K562 (cell line): Measurements from ENCODE around the gene GNG3. TPM values are rescaled to one million over a fixed set of nuclear protein-coding genes. Genes with fewer than 3 reads are reported as not detected.
A peak's percentile ranks its signal among the peaks of the same experiment; 100 is the strongest.

Experiments used
- ATAC-seq: fragments of 200-7000 bp; cut with Tn5 transposase; 3 replicates; pipeline ENCODE4 v1.9.1; 2020; ENCODE audit warnings: moderate library complexity
- BruUV-seq: library from RNA; stranded (reverse); fragments of 400-500 nt; replicated peaks from 2 replicates; lab custom pipeline; 2021; lab: Mats Ljungman, UMichigan
- CTCF ChIA-PET: fragments of 300-600 bp; formaldehyde crosslinking; extraction: SDS; loops from one replicate; lab custom pipeline; 2021; ENCODE audit warnings: low intra/inter-chr PET ratio; lab: Yijun Ruan, JAX
- POLR2A ChIA-PET: fragments of 300-600, 350-650 bp; sonication (Branson Sonifier 250); formaldehyde crosslinking; extraction: SDS; loops from one replicate; lab custom pipeline; 2021; ENCODE audit warnings: antibody characterized with exemption, inconsistent platforms; lab: Yijun Ruan, JAX
- DNase-seq, 4 experiments: peaks; one replicate each; pipeline versions ENCODE4 v3.0.0 to v3.0.0-alpha.2; 2011 to 2018; ENCODE audit warnings: low spot score in 3 of 4, mixed read lengths in 3 of 4; ENCODE audit errors: extremely low read depth in 1 of 4
- FAIRE-seq: peaks from 2 replicates; lab custom pipeline; 2011; peaks lifted over from hg19 to GRCh38; lab: Jason Lieb, UNC
- H2AFZ ChIP-seq: 2 replicates; pipeline ENCODE4 v1.6.0; 2011; ENCODE audit warnings: low read depth, low read length, control low read depth, inconsistent platforms
- H3K27ac ChIP-seq: fragments of 200-600 bp; 3 replicates; pipeline ENCODE4 v1.8.0; 2011; ENCODE audit warnings: low read depth, mild to moderate bottlenecking, control low read depth, inconsistent platforms, low read length, moderate library complexity, mixed read lengths; ENCODE audit errors: extremely low read depth
- H3K27me3 ChIP-seq, 2 experiments: fragments of 300-600 bp in 1 of 2; 2 replicates in 1 of 2; 3 replicates in 1 of 2; pipeline versions ENCODE4 v1.6.0 to v1.8.0; 2011; ENCODE audit warnings: inconsistent platforms in 2 of 2, low read length in 2 of 2, mild to moderate bottlenecking in 1 of 2, mixed read lengths in 1 of 2, moderate library complexity in 1 of 2; ENCODE audit not compliant: control insufficient read depth in 2 of 2, insufficient read depth in 2 of 2
- H3K36me3 ChIP-seq: fragments of 300-600 bp; 3 replicates; pipeline ENCODE4 v1.8.0; 2011; ENCODE audit warnings: mild to moderate bottlenecking, low read length, inconsistent platforms; ENCODE audit not compliant: control insufficient read depth, insufficient read depth
- H3K4me1 ChIP-seq, 2 experiments: fragments of 200-600 bp in 1 of 2; replicated peaks in 1 of 2; 2 replicates in 1 of 2; 3 replicates in 1 of 2; pipeline versions ENCODE4 v1.5.1 to v1.8.0; 2011; ENCODE audit warnings: inconsistent platforms in 2 of 2, low read length in 2 of 2, mild to moderate bottlenecking in 1 of 2, mixed read lengths in 1 of 2, moderate library complexity in 1 of 2; ENCODE audit not compliant: control insufficient read depth in 2 of 2, insufficient read depth in 2 of 2
- H3K4me2 ChIP-seq: 2 replicates; pipeline ENCODE4 v1.6.1; 2011; ENCODE audit warnings: low read length, control low read depth, inconsistent platforms, mixed read lengths; ENCODE audit not compliant: insufficient read depth
- H3K4me3 ChIP-seq: fragments of 200-600 bp; sonication (generic), shearing (Covaris generic); 2 replicates; pipeline ENCODE4 v1.5.1; 2016; ENCODE audit warnings: control low read depth, inconsistent platforms
- H3K79me2 ChIP-seq: fragments of 200-600 bp; 3 replicates; pipeline ENCODE4 v1.8.0; 2011; ENCODE audit warnings: low read length, inconsistent platforms; ENCODE audit not compliant: control insufficient read depth, insufficient read depth
- H3K9ac ChIP-seq, 2 experiments: 2 replicates each; pipeline versions ENCODE4 v1.6.0 to v1.6.1; 2011; ENCODE audit warnings: low read depth in 2 of 2, low read length in 2 of 2, control low read depth in 1 of 2, inconsistent platforms in 1 of 2, mild to moderate bottlenecking in 1 of 2, mixed read lengths in 1 of 2; ENCODE audit not compliant: insufficient read depth in 1 of 2
- H3K9me1 ChIP-seq: one replicate; pipeline ENCODE4 v1.6.0; 2011; ENCODE audit warnings: inconsistent platforms, mild to moderate bottlenecking, low read length, moderate library complexity; ENCODE audit not compliant: control insufficient read depth, insufficient read depth
- H3K9me3 ChIP-seq: replicated peaks from 2 replicates; pipeline ENCODE4 v1.5.1; 2011; ENCODE audit warnings: low read depth, low read length, inconsistent platforms; ENCODE audit not compliant: control insufficient read depth, insufficient read depth
- H4K20me1 ChIP-seq: replicated peaks from 2 replicates; pipeline ENCODE4 v1.6.1; 2011; ENCODE audit warnings: low read length, inconsistent platforms, mixed read lengths; ENCODE audit not compliant: control insufficient read depth, insufficient read depth
- CBX3 ChIP-seq, 2 experiments: IDR thresholded peaks; 1 replicate in 1 of 2; 2 replicates in 1 of 2; pipeline ENCODE4 v1.6.1; 2012; ENCODE audit warnings: inconsistent platforms in 2 of 2, low read length in 2 of 2, borderline replicate concordance in 1 of 2, control low read depth in 1 of 2
- E2F3 ChIP-seq: fragments of 250-450 bp; sonication (Bioruptor Pico); IDR thresholded peaks from 2 replicates; pipeline ENCODE4 v1.4.0; 2020; ENCODE audit warnings: mild to moderate bottlenecking
- ETS2 ChIP-seq: IDR thresholded peaks from 2 replicates; pipeline ENCODE4 v1.6.1; 2016; ENCODE audit warnings: borderline replicate concordance, missing genetic modification characterization, mild to moderate bottlenecking, moderate library complexity, missing compliant biosample characterization; ENCODE audit not compliant: poor library complexity, severe bottlenecking
- GABPB1 ChIP-seq: sonication (generic); formaldehyde crosslinking; IDR thresholded peaks from 2 replicates; pipeline ENCODE4 v1.8.0; 2022; ENCODE audit warnings: mild to moderate bottlenecking, missing genetic modification reagents
- GTF2E2 ChIP-seq: fragments of 200-800 bp; sonication (Bioruptor generic); IDR thresholded peaks from 2 replicates; pipeline ENCODE4 v1.6.1; 2016; ENCODE audit warnings: missing genetic modification characterization, missing compliant biosample characterization
- HNRNPLL ChIP-seq: fragments of 200-400 bp; formaldehyde crosslinking; IDR thresholded peaks from 2 replicates; pipeline ENCODE4 v1.6.1; 2017; ENCODE audit warnings: low read length, low read depth, mild to moderate bottlenecking; ENCODE audit not compliant: poor library complexity, severe bottlenecking
- MAZ ChIP-seq, 2 experiments: fragments of 450-650 bp in 1 of 2; sonication (generic) in 1 of 2; formaldehyde crosslinking; IDR thresholded peaks in 1 of 2; conservative IDR thresholded peaks in 1 of 2; 2 replicates each; pipeline versions ENCODE4 v1.4.0 to v1.5.0; 2020; ENCODE audit warnings: mild to moderate bottlenecking in 1 of 2, missing genetic modification reagents in 1 of 2
- MTA1 ChIP-seq: fragments of 450-650 bp; IDR thresholded peaks from 2 replicates; pipeline ENCODE4 v1.6.1; 2017; ENCODE audit warnings: borderline replicate concordance
- MTF1 ChIP-seq: fragments of 250-450 bp; sonication (Bioruptor Pico); IDR thresholded peaks from 2 replicates; pipeline ENCODE4 v1.9.0; 2021; ENCODE audit warnings: moderate library complexity, mild to moderate bottlenecking, inconsistent platforms, borderline replicate concordance
- SAFB ChIP-seq: fragments of 200-400 bp; formaldehyde crosslinking; IDR thresholded peaks from 2 replicates; pipeline ENCODE4 v1.6.1; 2017; ENCODE audit warnings: low read depth, low read length, borderline replicate concordance
- ZFP30 ChIP-seq: fragments of 250-450 bp; sonication (Bioruptor Pico); IDR thresholded peaks from 2 replicates; pipeline ENCODE4 v1.8.0; 2022; ENCODE audit warnings: moderate library complexity, mild to moderate bottlenecking, inconsistent platforms, borderline replicate concordance
- ZNF232 ChIP-seq: sonication (generic); formaldehyde crosslinking; IDR thresholded peaks from 2 replicates; pipeline ENCODE4 v1.8.0; 2022; ENCODE audit warnings: mild to moderate bottlenecking, missing genetic modification reagents
- ZNF408 ChIP-seq: fragments of 250-450 bp; sonication (Bioruptor Pico); IDR thresholded peaks from 2 replicates; pipeline ENCODE4 v1.4.0; 2020; ENCODE audit warnings: low read depth, mild to moderate bottlenecking, moderate library complexity
- ZNF507 ChIP-seq: conservative IDR thresholded peaks from 2 replicates; pipeline ENCODE4 v1.6.1; 2017; ENCODE audit warnings: missing genetic modification characterization, missing compliant biosample characterization
- WGBS: fragments of 100-300 bp; shearing (Covaris generic); methylation state at CpG from one replicate; pipeline ENCODE4 v1.1.6; 2016; ENCODE audit warnings: low coverage, mixed read lengths; ENCODE audit not compliant: insufficient coverage; ENCODE audit errors: missing lambda C conversion rate; 5-methylcytosine and 5-hydroxymethylcytosine counted together
- in situ Hi-C: fragments of 300-500 bp; cut with MboI; formaldehyde crosslinking; loops from 4 replicates; pipeline ENCODE4 v1.15.0; 2018; ENCODE audit warnings: inconsistent platforms, mixed read lengths
- intact Hi-C: fragments of 100-400 bp; cut with micrococcal nuclease; formaldehyde crosslinking; loops from 2 replicates; pipeline ENCODE4 v1.14.2; 2022
- polyA plus RNA-seq, 8 experiments: library from polyadenylated mRNA; depleted of rRNA in 4 of 8; stranded (reverse) in 5 of 8; unstranded in 3 of 8; fragments of >200 nt; fragmentation: Nextera tagmentation in 2 of 8; fragmentation: Illumina TruSeq in 1 of 8; extraction: Ambion mirVana in 2 of 8; extraction: Trizol in 1 of 8; gene quantifications; 2 replicates each; pipeline versions ENCODE4 v1.2.1 to v1.2.3, GENCODE V29; 2011 to 2014; ENCODE audit warnings: inconsistent platforms in 1 of 8, missing spikeins in 1 of 8
- total RNA-seq, 7 experiments: library from RNA; depleted of rRNA in 6 of 7; stranded (reverse); fragments of >200 nt in 6 of 7; fragmentation: Illumina TruSeq in 2 of 7; extraction: Trizol in 2 of 7; gene quantifications; 2 replicates each; pipeline versions ENCODE4 v1.2.1 to v1.2.3, GENCODE V29; 2011 to 2021; ENCODE audit warnings: low replicate concordance in 1 of 7
- TF ChIP-seq, protein P1 (sequence below): fragments of 450-650 bp; IDR thresholded peaks from 2 replicates; pipeline ENCODE4 v1.7.0; 2016; ENCODE audit warnings: borderline replicate concordance
- TF ChIP-seq, protein P2 (sequence below): fragments of 250-450 bp; sonication (Bioruptor Pico); IDR thresholded peaks from 2 replicates; pipeline ENCODE4 v1.4.0; 2020
- TF ChIP-seq, protein P3 (sequence below): fragments of 250-450 bp; sonication (Bioruptor Pico); IDR thresholded peaks from 2 replicates; pipeline ENCODE4 v1.9.0; 2021; ENCODE audit warnings: mild to moderate bottlenecking

The GNG3 gene
- total and polyA plus RNA-seq, 9 of the 15 experiments (the other 6 are each of a cell fraction or from before 2014, with no cell fraction given): 0.07 TPM; not detected in 8

DNA sequence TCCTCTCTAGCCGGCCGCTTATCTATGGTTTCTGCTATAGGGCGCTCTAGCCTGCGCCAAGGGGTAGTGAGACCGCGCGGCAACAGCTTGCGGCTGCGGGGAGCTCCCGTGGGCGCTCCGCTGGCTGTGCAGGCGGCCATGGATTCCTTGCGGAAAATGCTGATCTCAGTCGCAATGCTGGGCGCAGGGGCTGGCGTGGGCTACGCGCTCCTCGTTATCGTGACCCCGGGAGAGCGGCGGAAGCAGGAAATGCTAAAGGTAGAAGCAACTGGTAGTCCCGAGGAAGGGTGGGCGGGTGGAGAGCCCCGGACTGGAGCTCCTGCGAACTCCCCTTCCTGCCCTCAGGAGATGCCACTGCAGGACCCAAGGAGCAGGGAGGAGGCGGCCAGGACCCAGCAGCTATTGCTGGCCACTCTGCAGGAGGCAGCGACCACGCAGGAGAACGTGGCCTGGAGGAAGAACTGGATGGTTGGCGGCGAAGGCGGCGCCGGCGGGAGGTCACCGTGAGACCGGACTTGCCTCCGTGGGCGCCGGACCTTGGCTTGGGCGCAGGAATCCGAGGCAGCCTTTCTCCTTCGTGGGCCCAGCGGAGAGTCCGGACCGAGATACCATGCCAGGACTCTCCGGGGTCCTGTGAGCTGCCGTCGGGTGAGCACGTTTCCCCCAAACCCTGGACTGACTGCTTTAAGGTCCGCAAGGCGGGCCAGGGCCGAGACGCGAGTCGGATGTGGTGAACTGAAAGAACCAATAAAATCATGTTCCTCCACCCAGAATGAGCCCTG is 35.7 kb upstream of the GNG3 start, which contains the start of the genes LBHD1 and UQCC3:
Gene LBHD1 (minus strand): TSS at position 660 of the 782 bp plus-strand sequence. CDS start 2,236 bp downstream, outside the sequence.
Gene UQCC3 (plus strand): TSS at position 66 of the 782 bp plus-strand sequence. CDS start 73 bp downstream, at position 139.
- ATAC-seq: peak; percentile 72
- Histone ChIP-seq H3K9me1 (no peaks in the 10 kb centered on the region), H3K9me3 (no peaks in the 10 kb centered on the region), H2AFZ (peak within 1 kb of the TSS; percentile 77), H3K4me1 (peaks cover 34 to 57% of the 10 kb centered on the region in 2 experiments; a peak in 4 of 5 replicates), H3K27me3 (no peaks in the 10 kb centered on the region), H3K9ac (peak within 1 kb of the TSS; percentile 94 to 100), H3K79me2 (peaks cover 83% of the 10 kb centered on the region), H3K4me3 (peak within 1 kb of the TSS; percentile 91), H3K4me2 (peak within 1 kb of the TSS; percentile 86), H4K20me1 (peaks cover 4% of the 10 kb centered on the region; the same call in 1 of the 2 replicates), H3K27ac (peak within 1 kb of the TSS; percentile 94), H3K36me3 (peaks cover 59% of the 10 kb centered on the region)
- FAIRE-seq: no peak
- TSS peak; percentile 61 for BruUV-seq
- DNase-seq: peak; percentile 66 to 96 (median 74)
- in situ Hi-C loops (no loop called here), intact Hi-C loops (loop anchor here (5.0 kb wide), 1 partner anchor 69 kb away; the partner anchor contains the start of gene MTA2)
- WGBS: under 1% methylated on average over 59 of the region's 59 CpGs
- ChIA-PET CTCF (no interaction called here), POLR2A (interaction anchor here (0.5 to 8.8 kb wide), 31 partner anchors 8 to 1513 kb away, joined by 3 to 83 read pairs (median 4); partner anchors contain the start of genes B3GAT3, EEF1G, GANAB and HNRNPUL2)
- no peak for TF ChIP-seq MTF1
- TF ChIP-seq GTF2E2 (tag): 0 out of 2 replicates have a peak, but pooled peaks have one; percentile 80
- TF ChIP-seq SAFB: peak; percentile 80
- TF ChIP-seq ZNF408 (CRISPR knock-in tag): no peak
- TF ChIP-seq ZNF232 (CRISPR knock-in tag): no peak
- TF ChIP-seq ZNF507: no peak
- TF ChIP-seq E2F3: peak; percentile 59; the same call in 1 of the 2 replicates
- TF ChIP-seq, protein P1, sequence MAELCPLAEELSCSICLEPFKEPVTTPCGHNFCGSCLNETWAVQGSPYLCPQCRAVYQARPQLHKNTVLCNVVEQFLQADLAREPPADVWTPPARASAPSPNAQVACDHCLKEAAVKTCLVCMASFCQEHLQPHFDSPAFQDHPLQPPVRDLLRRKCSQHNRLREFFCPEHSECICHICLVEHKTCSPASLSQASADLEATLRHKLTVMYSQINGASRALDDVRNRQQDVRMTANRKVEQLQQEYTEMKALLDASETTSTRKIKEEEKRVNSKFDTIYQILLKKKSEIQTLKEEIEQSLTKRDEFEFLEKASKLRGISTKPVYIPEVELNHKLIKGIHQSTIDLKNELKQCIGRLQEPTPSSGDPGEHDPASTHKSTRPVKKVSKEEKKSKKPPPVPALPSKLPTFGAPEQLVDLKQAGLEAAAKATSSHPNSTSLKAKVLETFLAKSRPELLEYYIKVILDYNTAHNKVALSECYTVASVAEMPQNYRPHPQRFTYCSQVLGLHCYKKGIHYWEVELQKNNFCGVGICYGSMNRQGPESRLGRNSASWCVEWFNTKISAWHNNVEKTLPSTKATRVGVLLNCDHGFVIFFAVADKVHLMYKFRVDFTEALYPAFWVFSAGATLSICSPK: 0 out of 2 replicates have a peak, but pooled peaks have one; percentile 13
- TF ChIP-seq MTA1: no peak
- TF ChIP-seq CBX3 (IDR thresholded peaks at IDR 0.05; ENCODE audit: borderline replicate concordance in 1 of 2, low read length in 2 of 2): no peak
- TF ChIP-seq ZFP30: no peak
- TF ChIP-seq, protein P2, sequence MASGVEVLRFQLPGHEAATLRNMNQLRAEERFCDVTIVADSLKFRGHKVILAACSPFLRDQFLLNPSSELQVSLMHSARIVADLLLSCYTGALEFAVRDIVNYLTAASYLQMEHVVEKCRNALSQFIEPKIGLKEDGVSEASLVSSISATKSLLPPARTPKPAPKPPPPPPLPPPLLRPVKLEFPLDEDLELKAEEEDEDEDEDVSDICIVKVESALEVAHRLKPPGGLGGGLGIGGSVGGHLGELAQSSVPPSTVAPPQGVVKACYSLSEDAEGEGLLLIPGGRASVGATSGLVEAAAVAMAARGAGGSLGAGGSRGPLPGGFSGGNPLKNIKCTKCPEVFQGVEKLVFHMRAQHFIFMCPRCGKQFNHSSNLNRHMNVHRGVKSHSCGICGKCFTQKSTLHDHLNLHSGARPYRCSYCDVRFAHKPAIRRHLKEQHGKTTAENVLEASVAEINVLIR (CRISPR knock-in tag): no peak
- TF ChIP-seq GABPB1 (CRISPR knock-in tag): peak; percentile 84
- no peak for TF ChIP-seq ETS2 (tag)
- TF ChIP-seq, protein P3, sequence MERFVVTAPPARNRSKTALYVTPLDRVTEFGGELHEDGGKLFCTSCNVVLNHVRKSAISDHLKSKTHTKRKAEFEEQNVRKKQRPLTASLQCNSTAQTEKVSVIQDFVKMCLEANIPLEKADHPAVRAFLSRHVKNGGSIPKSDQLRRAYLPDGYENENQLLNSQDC: 0 out of 2 replicates have a peak, but pooled peaks have one; percentile 13
- TF ChIP-seq MAZ (CRISPR knock-in tag; conservative IDR thresholded peaks at IDR 0.05 in 1 of 2, IDR thresholded peaks at IDR 0.05 in 1 of 2): peak; percentile 42 to 49; a peak in 1 of 4 replicates
- TF ChIP-seq HNRNPLL: peak; percentile 99
